Mammary microvascular endothelial cell (primary cell): ENCODE data around the gene OR11H1. TPM values are rescaled to one million over a fixed set of nuclear protein-coding genes. Genes with fewer than 3 reads are reported as not detected.

Source experiments
- total RNA-seq: library from RNA; depleted of rRNA; stranded (reverse); fragments of >200 nt; gene quantifications from 2 replicates; pipeline ENCODE4 v1.2.3, GENCODE V29; 2015

The OR11H1 gene
- not detected in 2 replicates for total RNA-seq

GRCh38 chr22:15527892-15528291 is at the start of gene OR11H1:
Gene OR11H1, plus strand, starts transcription at chr22:15528192. Its CDS starts 0 bp downstream, at chr22:15528192.

Other genes with a start within 250 kb of the OR11H1 start
- gene POTEH, start 161.8 kb downstream of the OR11H1 start, total RNA-seq = not detected in 2 replicates